ENCODE results near the gene BAIAP2. TPM values are rescaled to one million over a fixed set of nuclear protein-coding genes. Genes with fewer than 3 reads are reported as not detected.

The BAIAP2 gene
- total RNA-seq, 1 donor from 2014 or later, result 139 TPM

DNA sequence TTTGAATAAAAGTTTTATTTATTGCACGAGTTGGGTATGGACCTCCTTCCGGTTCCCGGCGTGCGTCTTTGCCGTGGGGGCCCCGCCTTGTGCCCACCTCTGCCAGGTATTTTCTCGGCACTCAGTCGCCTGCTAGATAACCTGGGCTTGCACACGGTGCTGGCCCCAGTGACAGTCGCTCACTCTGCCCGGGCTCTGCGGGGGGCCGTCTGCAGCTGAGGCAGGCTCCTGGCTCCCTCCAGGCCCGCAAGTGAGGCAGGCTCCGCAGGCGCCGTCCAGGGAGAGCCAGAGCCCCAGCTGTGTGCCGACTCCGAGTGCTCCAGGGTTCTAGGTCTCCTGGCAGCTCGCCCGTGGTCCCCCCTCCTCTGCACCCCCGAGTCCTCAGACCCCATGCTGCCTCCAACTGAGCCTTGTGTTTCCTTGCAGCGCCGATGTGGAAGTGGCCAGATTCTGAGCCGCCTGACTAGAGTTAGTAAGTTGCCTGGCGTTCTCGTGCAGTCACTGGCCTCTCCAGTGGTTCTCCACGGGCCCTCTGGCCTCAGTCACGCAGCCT lies 75.6 kb downstream of the BAIAP2 start:
- intact Hi-C loops (cut with DNase I), result no loop called here
- Histone ChIP-seq H3K36me3 (peaks cover 38% of the 10 kb centered on the region), H3K4me3 (no peak overlapping the region), H3K4me1 (no peaks in the 10 kb centered on the region), H3K27ac (no peak overlapping the region), H3K27me3 (no peaks in the 10 kb centered on the region), H3K9me3 (no peaks in the 10 kb centered on the region)
- ATAC-seq (no peak), DNase-seq (no peak)
- TF ChIP-seq, protein P1, sequence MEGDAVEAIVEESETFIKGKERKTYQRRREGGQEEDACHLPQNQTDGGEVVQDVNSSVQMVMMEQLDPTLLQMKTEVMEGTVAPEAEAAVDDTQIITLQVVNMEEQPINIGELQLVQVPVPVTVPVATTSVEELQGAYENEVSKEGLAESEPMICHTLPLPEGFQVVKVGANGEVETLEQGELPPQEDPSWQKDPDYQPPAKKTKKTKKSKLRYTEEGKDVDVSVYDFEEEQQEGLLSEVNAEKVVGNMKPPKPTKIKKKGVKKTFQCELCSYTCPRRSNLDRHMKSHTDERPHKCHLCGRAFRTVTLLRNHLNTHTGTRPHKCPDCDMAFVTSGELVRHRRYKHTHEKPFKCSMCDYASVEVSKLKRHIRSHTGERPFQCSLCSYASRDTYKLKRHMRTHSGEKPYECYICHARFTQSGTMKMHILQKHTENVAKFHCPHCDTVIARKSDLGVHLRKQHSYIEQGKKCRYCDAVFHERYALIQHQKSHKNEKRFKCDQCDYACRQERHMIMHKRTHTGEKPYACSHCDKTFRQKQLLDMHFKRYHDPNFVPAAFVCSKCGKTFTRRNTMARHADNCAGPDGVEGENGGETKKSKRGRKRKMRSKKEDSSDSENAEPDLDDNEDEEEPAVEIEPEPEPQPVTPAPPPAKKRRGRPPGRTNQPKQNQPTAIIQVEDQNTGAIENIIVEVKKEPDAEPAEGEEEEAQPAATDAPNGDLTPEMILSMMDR (IDR thresholded peaks at IDR 0.05), result no peak

DNA sequence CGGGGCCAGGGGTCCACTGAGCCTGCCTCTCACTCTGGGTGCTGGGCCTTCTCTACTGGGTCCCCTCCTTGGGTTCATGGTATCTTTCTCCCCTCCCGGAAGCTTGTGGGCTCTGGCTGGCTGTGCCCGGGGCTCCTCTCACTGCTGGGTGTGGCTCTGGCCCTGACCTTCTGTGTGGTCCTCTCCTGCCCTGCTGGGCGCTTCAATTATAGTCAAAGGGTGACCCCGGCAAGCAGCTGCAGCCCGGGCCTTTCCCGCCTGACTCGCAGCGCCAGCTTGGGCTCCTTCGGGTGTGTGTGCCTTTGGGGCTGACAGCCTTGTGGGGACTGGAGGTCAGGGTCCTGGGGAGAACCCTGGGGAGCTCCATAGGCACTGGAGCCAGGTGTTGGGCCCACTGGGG lies 76.1 kb downstream of the BAIAP2 start:
- Histone ChIP-seq H3K27ac (no peak overlapping the region), H3K36me3 (peaks cover 36% of the 10 kb centered on the region), H3K4me3 (no peak overlapping the region), H3K27me3 (no peaks in the 10 kb centered on the region), H3K9me3 (no peaks in the 10 kb centered on the region), H3K4me1 (no peaks in the 10 kb centered on the region)
- intact Hi-C loops (cut with DNase I), result no loop called here
- DNase-seq (no peak), ATAC-seq (no peak)
- TF ChIP-seq, protein P1 (IDR thresholded peaks at IDR 0.05), result no peak

DNA sequence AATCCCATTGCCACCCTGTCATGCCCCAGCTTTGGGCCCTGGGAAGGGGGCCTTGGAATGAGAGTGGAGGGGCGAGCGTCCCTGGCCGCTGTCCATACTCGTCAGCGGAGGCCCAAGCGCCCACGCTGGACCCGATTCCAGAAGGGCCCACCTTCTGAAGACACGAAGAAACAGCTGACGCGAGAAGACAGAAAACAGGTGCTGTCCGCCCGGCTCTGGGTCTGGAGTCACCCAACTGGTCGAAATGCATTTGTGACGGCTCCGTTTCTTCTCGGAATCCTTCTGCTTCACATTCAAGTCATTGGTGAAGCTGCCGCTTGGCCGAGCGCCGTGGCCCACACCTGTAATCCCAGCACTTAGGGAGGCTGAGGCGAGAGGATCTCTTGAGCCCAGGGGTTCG lies 77.5 kb downstream of the BAIAP2 start:
- Histone ChIP-seq H3K36me3 (peaks cover 26% of the 10 kb centered on the region), H3K27ac (no peak overlapping the region), H3K4me3 (no peak overlapping the region), H3K27me3 (no peaks in the 10 kb centered on the region), H3K9me3 (no peaks in the 10 kb centered on the region), H3K4me1 (no peaks in the 10 kb centered on the region)
- TF ChIP-seq, protein P1 (IDR thresholded peaks at IDR 0.05), result no peak
- DNase-seq (no peak), ATAC-seq (no peak)
- intact Hi-C loops (cut with DNase I), result no loop called here

DNA sequence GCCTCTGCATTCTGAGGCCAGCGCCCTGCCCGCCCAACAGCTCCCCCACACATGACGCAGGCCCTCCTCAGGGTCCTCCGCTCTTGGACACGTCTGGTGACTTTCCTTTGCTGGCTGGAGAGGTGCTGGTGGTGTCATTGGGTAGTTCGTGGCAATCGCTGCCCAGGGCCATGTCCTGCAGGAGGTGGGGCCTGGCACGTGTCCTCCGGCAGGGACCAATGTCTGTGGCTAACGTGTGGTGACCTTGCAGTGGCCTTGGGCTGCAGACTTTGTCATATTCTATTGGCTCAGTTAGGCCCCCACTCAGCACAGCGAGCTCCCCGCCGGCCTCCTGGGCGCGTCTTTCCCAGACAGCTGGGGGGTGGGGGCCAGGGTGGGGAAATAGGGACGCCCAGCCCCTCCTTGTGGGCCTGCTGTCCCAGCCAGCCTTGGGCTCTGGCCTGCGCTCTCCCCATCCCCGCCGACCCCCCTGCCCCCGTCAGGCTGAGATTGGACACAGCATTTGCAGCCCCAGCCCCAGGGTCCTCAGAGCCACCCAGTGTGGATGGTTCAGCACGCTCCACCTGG lies 78.3 kb downstream of the BAIAP2 start:
- Histone ChIP-seq H3K4me3 (no peak overlapping the region), H3K4me1 (no peaks in the 10 kb centered on the region), H3K9me3 (no peaks in the 10 kb centered on the region), H3K27ac (no peak overlapping the region), H3K36me3 (peaks cover 20% of the 10 kb centered on the region), H3K27me3 (no peaks in the 10 kb centered on the region)
- ATAC-seq (no peak), DNase-seq (no peak)
- TF ChIP-seq, protein P1 (IDR thresholded peaks at IDR 0.05), result no peak
- intact Hi-C loops (cut with DNase I), result no loop called here

DNA sequence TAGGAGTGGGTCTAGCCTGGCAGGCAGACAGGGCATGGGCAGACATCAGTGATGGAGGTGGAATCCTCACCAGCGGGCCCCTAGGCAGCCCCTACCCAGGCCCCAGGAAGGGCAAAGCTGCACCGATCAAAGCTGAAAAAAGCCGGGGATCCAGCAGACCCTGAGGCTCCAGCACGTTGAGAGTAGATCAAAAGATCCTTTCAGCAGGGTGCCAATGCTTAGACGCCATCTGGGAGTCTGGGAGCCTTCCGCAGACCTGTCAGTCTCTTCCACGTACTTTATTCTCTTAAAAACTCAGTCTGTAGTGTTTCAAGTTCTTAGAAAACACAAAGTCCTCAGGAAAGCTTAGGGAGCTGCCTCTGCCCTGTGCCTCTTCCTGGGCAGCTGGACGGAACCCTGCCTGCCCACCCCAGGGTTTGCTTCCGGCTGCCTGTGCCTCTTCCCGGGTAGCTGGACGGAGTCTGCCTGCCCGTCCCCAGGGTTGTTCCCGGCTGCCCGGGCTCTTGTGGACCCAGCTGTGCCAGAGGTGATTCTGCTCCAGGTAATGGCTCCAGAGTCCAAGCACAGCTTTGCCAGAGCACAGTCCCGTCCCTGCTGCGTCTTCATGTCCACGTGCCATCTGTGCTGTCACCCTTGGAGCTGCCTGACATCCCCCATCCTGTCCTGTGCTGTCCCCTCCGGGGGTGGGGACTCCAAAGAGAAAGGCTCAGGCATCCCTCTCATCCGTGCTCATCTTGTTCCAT lies 79.6 kb downstream of the BAIAP2 start:
- H3K9me3 ChIP-seq, result no peaks in the 10 kb centered on the region
- H3K4me3 ChIP-seq, result no peak overlapping the region
- no peaks in the 10 kb centered on the region for H3K27me3 ChIP-seq
- DNase-seq (no peak), ATAC-seq (no peak)
- no peaks in the 10 kb centered on the region for H3K4me1 ChIP-seq
- peaks cover 18% of the 10 kb centered on the region for H3K36me3 ChIP-seq
- TF ChIP-seq, protein P1 (IDR thresholded peaks at IDR 0.05), result no peak
- intact Hi-C loops (cut with DNase I), result no loop called here
- H3K27ac ChIP-seq, result no peak overlapping the region
